H9 (cell line): Measurements from ENCODE around the gene ACTL8. TPM values are rescaled to one million over a fixed set of nuclear protein-coding genes. Genes with fewer than 3 reads are reported as not detected.

Source experiments
- DNase-seq: peaks from one replicate; pipeline ENCODE4 v3.0.0-alpha.2; 2017
- H2AFZ ChIP-seq: one replicate; pipeline ENCODE4 v1.6.1; 2013; ENCODE audit warnings: mild to moderate bottlenecking, low read length, control low read depth, moderate library complexity
- H2AK5ac ChIP-seq: 2 replicates; pipeline ENCODE4 v1.6.1; 2013; ENCODE audit warnings: low read length, control low read depth, mixed read lengths; ENCODE audit not compliant: insufficient read length
- H2BK120ac ChIP-seq: one replicate; pipeline ENCODE4 v1.6.1; 2013; ENCODE audit warnings: low read depth, mild to moderate bottlenecking, low read length, control low read depth, inconsistent platforms; ENCODE audit not compliant: poor library complexity, severe bottlenecking
- H2BK12ac ChIP-seq: 2 replicates; pipeline ENCODE4 v1.6.1; 2013; ENCODE audit warnings: low read length, control low read depth, mixed read lengths, low read depth; ENCODE audit not compliant: insufficient read length
- H2BK15ac ChIP-seq: 2 replicates; pipeline ENCODE4 v1.6.1; 2013; ENCODE audit warnings: low read depth, low read length, control low read depth
- H2BK20ac ChIP-seq: one replicate; pipeline ENCODE4 v1.6.1; 2013; ENCODE audit warnings: low read depth, mild to moderate bottlenecking, low read length, control low read depth, inconsistent platforms; ENCODE audit not compliant: poor library complexity, severe bottlenecking
- H2BK5ac ChIP-seq: 2 replicates; pipeline ENCODE4 v1.6.1; 2013; ENCODE audit warnings: low read length, control low read depth, mixed read lengths; ENCODE audit not compliant: insufficient read length
- H3K14ac ChIP-seq: 2 replicates; pipeline ENCODE4 v1.6.1; 2013; ENCODE audit warnings: low read length, control low read depth; ENCODE audit not compliant: insufficient read depth
- H3K18ac ChIP-seq: 2 replicates; pipeline ENCODE4 v1.6.1; 2013; ENCODE audit warnings: low read depth, mild to moderate bottlenecking, mixed read lengths, low read length, control low read depth; ENCODE audit not compliant: insufficient read length
- H3K23ac ChIP-seq: 2 replicates; pipeline ENCODE4 v1.6.1; 2013; ENCODE audit warnings: low read length, control low read depth, mixed read lengths, low read depth; ENCODE audit not compliant: insufficient read length
- H3K23me2 ChIP-seq: 2 replicates; pipeline ENCODE4 v1.6.1; 2013; ENCODE audit warnings: low read depth, mild to moderate bottlenecking, mixed read lengths, low read length, control low read depth; ENCODE audit not compliant: insufficient read length, poor library complexity, severe bottlenecking
- H3K27ac ChIP-seq: 2 replicates; pipeline ENCODE4 v1.5.1; 2013; ENCODE audit warnings: low read length, control low read depth, mixed read lengths, low read depth; ENCODE audit not compliant: insufficient read length
- H3K27me3 ChIP-seq: 2 replicates; pipeline ENCODE4 v1.6.1; 2013; ENCODE audit warnings: low read length, control low read depth, inconsistent platforms; ENCODE audit not compliant: insufficient read depth
- H3K4ac ChIP-seq: 2 replicates; pipeline ENCODE4 v1.6.1; 2013; ENCODE audit warnings: low read depth, mild to moderate bottlenecking, control low read depth, inconsistent platforms, low read length, moderate library complexity
- H3K4me1 ChIP-seq: 2 replicates; pipeline ENCODE4 v1.6.1; 2013; ENCODE audit warnings: low read length, control low read depth, inconsistent platforms; ENCODE audit not compliant: insufficient read depth
- H3K4me2 ChIP-seq: 2 replicates; pipeline ENCODE4 v1.6.1; 2013; ENCODE audit warnings: low read length, control low read depth, mixed read lengths; ENCODE audit not compliant: insufficient read length, insufficient read depth
- H3K56ac ChIP-seq: 2 replicates; pipeline ENCODE4 v1.6.1; 2013; ENCODE audit warnings: low read depth, mild to moderate bottlenecking, mixed read lengths, low read length, control low read depth; ENCODE audit not compliant: insufficient read length
- H3K79me1 ChIP-seq: 2 replicates; pipeline ENCODE4 v1.6.1; 2013; ENCODE audit warnings: low read depth, mild to moderate bottlenecking, moderate library complexity, low read length, control low read depth, inconsistent platforms; ENCODE audit not compliant: insufficient read depth, poor library complexity, severe bottlenecking
- H3K79me2 ChIP-seq: 2 replicates; pipeline ENCODE4 v1.6.1; 2013; ENCODE audit warnings: low read length, control low read depth, inconsistent platforms; ENCODE audit not compliant: insufficient read depth
- H3K9ac ChIP-seq: 2 replicates; pipeline ENCODE4 v1.6.1; 2013; ENCODE audit warnings: low read length, control low read depth, mixed read lengths; ENCODE audit not compliant: insufficient read length; ENCODE audit errors: extremely low read depth
- H3K9me3 ChIP-seq: one replicate; pipeline ENCODE4 v1.6.1; 2013; ENCODE audit warnings: low read depth, low read length, inconsistent platforms; ENCODE audit not compliant: control insufficient read depth
- H3T11ph ChIP-seq: one replicate; pipeline ENCODE4 v1.6.1; 2013; ENCODE audit warnings: mild to moderate bottlenecking, low read length, control low read depth, inconsistent platforms
- H4K20me1 ChIP-seq: one replicate; pipeline ENCODE4 v1.6.1; 2013; ENCODE audit not compliant: control insufficient read depth, insufficient read length, insufficient read depth
- H4K5ac ChIP-seq: 2 replicates; pipeline ENCODE4 v1.6.1; 2013; ENCODE audit warnings: low read depth, mild to moderate bottlenecking, mixed read lengths, low read length, control low read depth; ENCODE audit not compliant: insufficient read length
- H4K8ac ChIP-seq: replicated peaks from 2 replicates; pipeline ENCODE4 v1.6.1; 2013; ENCODE audit warnings: low read length, control low read depth, mixed read lengths, low read depth; ENCODE audit not compliant: insufficient read length
- H4K91ac ChIP-seq: 2 replicates; pipeline ENCODE4 v1.6.1; 2013; ENCODE audit warnings: low read depth, mild to moderate bottlenecking, moderate library complexity, mixed read lengths, low read length, control low read depth; ENCODE audit not compliant: insufficient read length
- H3K27ac Mint-ChIP-seq, 3 experiments: 2 replicates in 2 of 3; 3 replicates in 1 of 3; pipeline ENCODE4 v1.8.0; 2020 to 2021; ENCODE audit warnings: mixed read lengths in 3 of 3, mild to moderate bottlenecking in 1 of 3, moderate library complexity in 1 of 3
- H3K27me3 Mint-ChIP-seq: 2 replicates; pipeline ENCODE4 v1.8.0; 2021; ENCODE audit warnings: low read depth, mild to moderate bottlenecking, moderate library complexity, mixed read lengths
- H3K36me3 Mint-ChIP-seq, 3 experiments: 2 replicates in 2 of 3; 3 replicates in 1 of 3; pipeline ENCODE4 v1.8.0; 2020 to 2021; ENCODE audit warnings: low read depth in 3 of 3, mixed read lengths in 3 of 3; ENCODE audit not compliant: insufficient read depth in 1 of 3
- H3K4me1 Mint-ChIP-seq, 2 experiments: 2 replicates each; pipeline ENCODE4 v1.8.0; 2020; ENCODE audit warnings: mixed read lengths in 2 of 2
- H3K4me3 Mint-ChIP-seq, 2 experiments: 2 replicates in 1 of 2; 3 replicates in 1 of 2; pipeline ENCODE4 v1.8.0; 2020 to 2021; ENCODE audit warnings: mild to moderate bottlenecking in 2 of 2, mixed read lengths in 2 of 2, moderate library complexity in 1 of 2
- H3K9me3 Mint-ChIP-seq, 2 experiments: 2 replicates in 1 of 2; 3 replicates in 1 of 2; pipeline ENCODE4 v1.8.0; 2020; ENCODE audit warnings: mild to moderate bottlenecking in 2 of 2, mixed read lengths in 2 of 2, moderate library complexity in 1 of 2
- CTCF ChIP-seq: fragments of 200-600 bp; sonication (generic); conservative IDR thresholded peaks from 3 replicates; pipeline ENCODE4 v1.8.0; 2021; ENCODE audit warnings: antibody characterized with exemption, mild to moderate bottlenecking
- WGBS: extraction: QIAGEN DNeasy Blood & Tissue Kit; methylation state at CpG from one replicate; pipeline ENCODE4 v1.1.7; 2013; ENCODE audit warnings: missing lambda C conversion rate, low lambda C conversion rate, mixed read lengths; ENCODE audit not compliant: insufficient read length; ENCODE audit errors: extremely low coverage; 5-methylcytosine and 5-hydroxymethylcytosine counted together
- total RNA-seq: library from RNA; stranded (reverse); gene quantifications from 2 replicates; pipeline ENCODE4 v1.2.1, GENCODE V29; 2021

The ACTL8 gene
- total RNA-seq, 1 experiment from 2014 or later, result not detected

- no peak overlapping the region for H3K27ac Mint-ChIP-seq
- H3K4me2 ChIP-seq, result no peak overlapping the region
- no peak overlapping the region for H2AK5ac ChIP-seq
- no peaks in the 10 kb centered on the region for H4K20me1 ChIP-seq
- H3K79me1 ChIP-seq, result no peaks in the 10 kb centered on the region
- H3K23ac ChIP-seq, result no peak overlapping the region
- no peaks in the 10 kb centered on the region; the same call in 1 of the 2 replicates for H3K27me3 ChIP-seq
- no peak overlapping the region for H3K27ac ChIP-seq
- no peak overlapping the region for H2BK12ac ChIP-seq
- no peak overlapping the region for H3K4me3 Mint-ChIP-seq
- H2BK15ac ChIP-seq, result no peak overlapping the region
- no peaks in the 10 kb centered on the region for H3K4me1 ChIP-seq
- no peak overlapping the region for H3T11ph ChIP-seq
- no peaks in the 10 kb centered on the region for H3K9me3 ChIP-seq
- H2AFZ ChIP-seq, result no peak overlapping the region
- H3K79me2 ChIP-seq, result no peaks in the 10 kb centered on the region
- H3K18ac ChIP-seq, result no peak overlapping the region
- H3K9ac ChIP-seq, result no peak overlapping the region
- no peaks in the 10 kb centered on the region for H3K27me3 Mint-ChIP-seq
- H2BK5ac ChIP-seq, result no peak overlapping the region
- no peaks in the 10 kb centered on the region for H3K9me3 Mint-ChIP-seq
- H3K56ac ChIP-seq, result no peak overlapping the region
- no peak overlapping the region for H2BK20ac ChIP-seq
- peak; percentile 58 for TF ChIP-seq CTCF
- no peaks in the 10 kb centered on the region for H3K23me2 ChIP-seq
- no peak overlapping the region for H3K14ac ChIP-seq
- no peak for DNase-seq
- no peak overlapping the region for H4K91ac ChIP-seq
- peaks cover 13 to 35% of the 10 kb centered on the region in 2 experiments for H3K4me1 Mint-ChIP-seq
- H4K5ac ChIP-seq, result no peak overlapping the region
- no peak overlapping the region for H2BK120ac ChIP-seq
- H4K8ac ChIP-seq, result no peak overlapping the region
- WGBS, result no CpG with 5 or more reads among the region's 5 CpGs
- H3K4ac ChIP-seq, result no peak overlapping the region
- H3K36me3 Mint-ChIP-seq, result no peaks in the 10 kb centered on the region
Observed at GRCh38 chr1:17741052-17741451, 14.1 kb upstream of the ACTL8 start.
